DMS53 (cell line): ENCODE measurements around the gene INO80E.
"Not testable (repeated sequence)": the region's sequence is repeated elsewhere in the genome, so short reads cannot be mapped to it uniquely, and the experiment has no call there.

Experiments
- DNase-seq: peaks from one replicate; lab custom pipeline; 2025; lab: John Stamatoyannopoulos, UW

The INO80E gene

DNA sequence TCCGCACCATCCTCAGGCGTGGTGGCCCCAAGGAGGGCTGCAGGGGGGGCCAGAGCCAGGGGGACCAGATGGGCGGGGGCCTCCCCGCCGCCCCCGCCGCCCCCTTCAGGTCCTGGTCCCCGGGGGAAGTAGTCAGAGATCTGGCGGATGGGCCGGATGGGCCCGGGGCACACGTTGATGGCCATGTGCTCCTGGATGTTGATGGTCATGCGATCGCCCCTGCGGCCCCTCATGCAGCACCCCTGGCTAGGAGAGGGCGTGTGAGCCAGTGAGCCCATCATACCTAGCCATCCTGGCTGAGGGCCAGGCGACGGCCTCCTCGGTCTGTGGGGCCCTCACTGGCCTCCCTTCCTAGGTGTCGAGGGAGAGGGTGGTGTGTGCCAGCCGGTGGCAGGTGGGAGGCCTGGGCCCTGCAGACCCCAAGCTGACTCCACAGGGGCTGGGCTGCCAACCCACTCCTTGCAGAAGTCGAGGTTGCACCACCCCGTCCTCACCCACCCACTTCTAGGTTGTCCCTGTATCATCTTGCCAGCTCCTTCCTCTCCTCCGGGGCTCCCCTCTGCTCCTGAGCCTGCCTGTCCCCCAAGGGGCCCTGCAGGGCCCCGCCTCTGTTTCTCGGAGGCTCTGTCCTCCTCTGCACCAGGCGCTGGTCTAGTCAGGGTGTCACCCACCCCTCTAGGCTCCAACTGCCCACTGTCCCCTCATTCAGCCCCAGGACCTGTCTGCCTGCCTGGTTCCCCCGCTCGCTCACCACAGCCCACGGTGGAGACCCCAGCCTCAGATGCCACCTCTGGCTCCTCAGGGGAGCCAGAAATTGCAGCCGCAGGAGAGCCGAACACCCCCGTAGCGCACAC, 14.2 kb downstream of the INO80E start:
- DNase-seq: peak; percentile 26

DNA sequence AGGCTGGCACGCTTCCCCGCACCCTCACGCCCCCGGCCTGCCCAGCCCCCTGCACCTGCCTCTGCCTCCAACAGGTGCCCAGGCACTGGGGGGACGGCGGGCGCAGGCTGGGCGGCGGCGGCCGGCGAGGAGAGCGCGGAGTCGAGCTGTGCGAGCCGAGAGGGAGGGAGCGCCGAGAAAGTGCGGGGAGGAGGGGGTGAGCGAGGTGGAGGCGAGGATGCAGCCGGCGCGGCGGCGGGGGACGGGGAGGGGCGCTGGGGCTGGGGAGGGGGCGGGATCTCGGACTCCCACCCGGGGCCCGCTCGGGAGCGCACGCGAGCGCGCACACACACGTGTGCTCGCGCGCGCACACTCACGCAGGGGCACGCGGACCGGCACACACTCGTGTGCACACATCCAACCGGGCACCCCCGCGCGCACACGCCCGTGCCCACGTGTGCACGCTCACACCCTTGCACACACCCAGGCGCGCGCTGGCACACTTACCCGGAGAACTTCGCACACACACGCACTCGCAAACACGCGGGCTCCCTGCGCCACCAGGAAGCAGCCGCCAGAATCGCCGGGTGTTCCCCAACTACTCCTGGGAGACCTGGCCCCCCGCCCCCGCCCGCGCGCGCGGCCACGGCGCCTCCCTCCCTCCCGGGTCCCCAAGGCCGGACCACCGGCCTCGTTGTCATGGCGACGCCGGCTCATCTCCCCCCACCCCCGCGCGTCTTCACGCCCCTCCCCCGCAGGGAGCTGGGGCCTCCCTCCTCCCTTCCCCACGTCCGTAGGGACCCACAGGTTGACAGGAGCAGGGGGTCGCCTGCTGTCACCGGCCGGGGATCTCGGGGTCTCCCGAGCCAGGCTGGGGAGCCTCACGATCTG, 15.0 kb downstream of the INO80E start, which contains the start of gene DOC2A:
DOC2A (minus strand) TSS at position 184 of the 870 bp plus-strand sequence. CDS start 805 bp downstream, outside the sequence.
- DNase-seq: peak; percentile 59

DNA sequence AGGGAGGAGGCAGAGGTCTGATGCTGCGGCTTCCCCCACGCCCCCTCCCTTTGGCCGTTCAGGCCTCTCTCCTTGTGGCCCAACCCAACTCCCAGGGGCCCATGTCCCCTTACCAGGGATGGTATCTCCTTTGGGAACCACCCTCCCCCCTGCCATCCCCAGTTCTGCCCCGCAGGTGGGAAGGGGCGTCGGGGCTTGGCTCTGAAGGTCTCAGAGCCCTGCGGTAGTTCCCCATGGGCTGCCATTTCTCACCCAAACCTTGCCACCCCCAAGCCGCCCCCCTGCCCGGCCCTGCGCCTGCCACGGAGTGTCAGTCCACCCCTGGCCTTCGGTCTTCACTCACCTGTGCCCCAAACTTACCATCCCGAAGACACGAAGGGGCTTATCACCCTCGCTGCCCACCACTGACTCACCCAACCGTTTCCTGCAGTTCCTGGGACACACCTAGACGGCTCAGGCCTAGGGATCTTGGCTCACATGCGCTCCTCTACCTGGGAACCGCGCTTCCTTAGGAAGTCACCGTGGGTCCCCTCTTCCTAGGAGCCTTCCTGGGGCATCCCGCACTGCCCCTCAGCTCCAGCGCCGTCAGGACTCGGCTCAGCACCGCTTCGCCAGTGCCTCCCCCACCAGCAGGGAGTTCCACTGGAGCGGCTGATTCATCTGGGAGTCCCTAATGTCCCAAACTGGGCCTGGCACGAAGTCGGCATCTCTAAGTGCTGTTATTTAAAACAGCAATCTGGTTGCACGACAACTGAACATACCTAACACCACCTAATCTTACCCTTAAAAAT, 15.9 kb downstream of the INO80E start:
- DNase-seq: no peak

GRCh38 chr16:30012598-30012997, 16.6 kb downstream of the INO80E start:
- not testable (repeated sequence) for DNase-seq

GRCh38 chr16:30015450-30015849, 19.4 kb downstream of the INO80E start:
- not testable (repeated sequence) for DNase-seq

DNA sequence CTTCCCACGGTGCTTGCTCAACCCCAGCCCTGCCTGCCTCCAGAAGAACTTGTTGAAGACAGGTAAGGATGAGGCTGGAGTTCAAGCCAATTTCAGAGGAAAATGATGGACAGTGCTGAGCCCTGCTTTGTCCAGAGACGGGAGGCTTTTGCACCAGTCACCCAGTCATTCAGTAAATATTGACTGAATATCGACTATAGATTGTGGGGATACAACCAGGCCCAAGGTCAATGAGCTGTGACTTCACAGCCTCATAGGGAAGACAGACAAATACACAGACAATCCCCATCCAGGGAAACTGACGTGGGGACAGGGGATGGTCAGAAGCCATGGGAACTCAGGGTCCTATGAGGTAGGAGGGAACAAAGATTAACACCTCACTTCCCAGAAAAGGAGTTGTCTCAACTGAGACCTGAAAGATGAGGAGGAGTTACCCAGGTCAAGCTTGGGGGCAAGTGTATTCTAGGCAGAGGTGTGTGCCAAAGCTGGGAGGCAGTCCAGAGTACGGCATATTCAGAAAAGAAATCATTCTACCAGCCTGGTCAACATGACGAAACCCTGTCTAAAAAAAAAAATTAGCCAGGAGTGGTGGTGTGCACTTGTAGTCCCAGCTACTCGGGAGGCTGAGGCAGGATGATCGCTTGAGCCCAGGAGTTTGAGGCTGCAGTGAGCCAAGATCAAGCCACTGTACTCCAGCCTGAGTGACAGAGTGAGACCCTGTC, 20.7 kb downstream of the INO80E start:
- no peak for DNase-seq

- DNase-seq: no peak
These were observed 21.2 kb downstream of the INO80E start for GRCh38 chr16:30017277-30017656.

GRCh38 chr16:30017937-30018336, 21.9 kb downstream of the INO80E start:
- not testable (repeated sequence) for DNase-seq

GRCh38 chr16:30018731-30019158, 22.7 kb downstream of the INO80E start:
- DNase-seq: peak; percentile 64

DNA sequence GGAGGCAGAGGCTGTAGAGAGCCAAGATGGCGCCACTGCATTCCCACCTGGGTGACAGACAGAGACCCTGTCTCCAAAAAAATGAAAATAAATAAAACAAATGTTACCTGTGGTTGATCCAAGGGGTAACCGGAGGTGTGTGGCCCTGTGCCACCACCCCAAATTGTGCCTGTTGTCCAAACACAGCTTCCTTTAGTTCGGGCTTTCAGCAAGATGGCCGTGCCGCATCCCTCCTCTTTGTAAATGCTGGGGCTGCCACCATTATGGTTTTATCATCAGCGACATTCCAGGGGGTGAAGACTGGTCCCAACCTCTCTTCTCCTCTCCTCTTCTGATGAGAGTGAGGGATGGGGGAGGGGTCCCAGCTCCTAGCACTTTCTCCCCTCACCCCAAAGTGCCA, 26.8 kb downstream of the INO80E start, which contains the start of gene C16orf92:
C16orf92 (plus strand) TSS at position 312 of the 400 bp plus-strand sequence. CDS start 143 bp downstream, outside the sequence.
- no peak for DNase-seq

GRCh38 chr16:30023586-30023985, 27.5 kb downstream of the INO80E start:
- DNase-seq: no peak

- DNase-seq: no peak
These were observed 28.4 kb downstream of the INO80E start for GRCh38 chr16:30024451-30024850.

- no peak for DNase-seq
These were observed 29.1 kb downstream of the INO80E start for GRCh38 chr16:30025156-30025555.

DNA sequence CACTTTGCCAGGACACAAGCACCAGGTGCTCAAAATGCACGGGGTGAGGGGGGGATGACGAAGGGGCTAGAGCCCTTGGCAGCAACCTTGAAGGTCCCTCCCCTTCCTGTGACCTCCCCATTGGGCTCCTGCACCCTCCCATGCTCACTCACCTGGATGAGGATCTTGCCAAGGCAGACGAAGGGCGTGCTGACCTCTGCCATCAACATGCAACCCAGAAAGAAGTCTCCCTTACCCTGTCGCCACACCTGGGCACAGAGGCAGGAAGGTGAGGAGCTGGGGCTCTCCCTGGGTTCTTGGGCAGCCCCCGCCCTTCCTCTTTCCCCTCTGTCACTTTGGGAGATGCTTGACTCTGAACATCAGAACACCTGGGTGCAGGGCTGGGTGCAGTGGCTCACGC, 29.5 kb downstream of the INO80E start:
- no peak for DNase-seq

DNA sequence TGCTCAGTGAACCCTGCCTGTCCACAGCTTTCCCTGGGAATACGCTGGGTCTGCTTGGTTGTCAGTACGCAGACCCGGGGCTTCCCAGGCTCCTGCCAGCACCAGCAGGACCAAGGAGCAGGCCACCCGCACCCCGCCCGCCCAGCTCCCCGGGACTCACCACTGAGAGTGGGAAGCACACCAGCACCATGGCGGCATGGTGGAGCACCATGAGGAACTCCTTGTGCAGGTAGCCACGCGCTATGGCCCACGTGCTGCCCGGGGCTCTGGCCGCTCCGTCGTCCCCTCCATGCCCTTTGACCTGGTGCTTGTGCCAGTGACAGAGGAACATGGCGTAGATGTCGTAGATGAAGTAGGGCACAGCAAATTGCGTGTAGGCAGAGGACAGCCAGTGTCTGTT, 30.4 kb downstream of the INO80E start:
- no peak for DNase-seq

DNA sequence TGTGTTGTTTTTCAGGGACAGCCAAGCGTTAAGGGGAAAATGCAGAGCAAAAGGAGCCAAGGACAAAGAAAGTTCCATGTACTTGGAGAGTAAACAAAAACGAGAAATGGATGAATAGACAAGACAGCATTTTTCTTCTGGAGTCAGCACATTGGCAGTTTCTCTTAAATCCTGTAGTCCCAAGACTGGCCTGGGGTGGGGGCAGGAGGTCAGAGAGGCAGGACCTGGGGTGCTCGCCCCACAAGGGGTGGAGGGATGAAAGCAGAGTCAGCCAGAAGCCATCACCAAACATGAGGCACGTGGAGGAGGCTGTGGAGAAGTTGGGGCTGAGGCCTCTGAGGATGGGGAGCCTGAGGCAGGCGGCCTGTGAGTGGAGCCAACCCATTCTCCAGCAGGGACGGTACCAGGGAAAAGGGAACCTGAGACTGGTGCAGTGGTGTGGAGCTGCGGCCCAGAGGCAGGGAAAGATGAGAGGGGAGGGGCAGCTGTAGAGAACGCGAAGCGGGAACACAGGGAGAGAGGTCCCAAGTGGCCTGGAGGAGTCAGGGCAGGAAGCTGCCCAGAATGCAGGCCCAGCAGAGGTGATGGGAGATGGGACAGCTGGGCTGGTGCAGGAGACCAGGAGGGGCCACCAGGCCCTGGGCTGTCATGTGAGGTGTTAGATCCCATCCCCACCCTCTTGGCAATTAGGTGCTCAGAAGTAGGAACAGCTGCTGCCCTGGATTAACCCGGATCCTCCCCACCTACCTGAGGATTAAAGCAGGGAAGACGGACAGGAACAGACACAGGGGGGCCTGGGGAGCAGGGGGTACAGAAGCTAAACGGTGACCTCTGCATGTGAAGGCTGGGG, 31.8 kb downstream of the INO80E start:
- DNase-seq: peak; percentile 15

DNA sequence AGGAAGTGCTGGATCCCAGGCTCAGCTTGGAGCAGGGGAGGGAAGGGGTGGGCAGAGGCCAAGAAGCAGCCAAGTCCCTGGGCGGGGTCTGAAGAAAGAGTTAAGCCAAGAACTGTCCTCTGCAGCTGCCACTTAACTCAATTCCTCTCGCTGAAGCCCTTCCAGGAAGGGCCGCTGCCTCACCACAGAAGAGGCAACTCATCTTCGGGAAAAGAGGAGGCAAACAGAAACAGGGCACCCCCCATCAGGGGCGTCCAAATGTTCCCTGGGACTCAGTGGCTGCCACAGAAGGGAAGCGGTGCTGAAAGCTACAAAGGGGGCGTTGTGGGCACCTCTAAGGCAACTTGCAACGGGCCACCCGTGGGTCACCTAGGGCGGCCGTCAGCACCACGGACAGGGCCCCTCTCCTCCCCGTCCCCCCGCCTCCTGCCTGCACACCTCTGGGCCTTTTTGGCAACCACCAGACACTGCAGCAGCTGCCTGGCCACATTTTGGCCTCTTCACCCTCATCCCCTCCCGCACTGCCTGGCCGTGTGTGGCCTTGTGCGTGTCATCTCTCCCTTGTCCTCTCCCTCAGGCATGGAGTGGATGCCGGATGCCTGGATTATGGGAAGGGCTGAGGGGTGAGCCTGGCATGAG, 32.5 kb downstream of the INO80E start:
- peak; percentile 17 for DNase-seq

GRCh38 chr16:30030011-30030685, 34.1 kb downstream of the INO80E start:
- DNase-seq: no peak

DNA sequence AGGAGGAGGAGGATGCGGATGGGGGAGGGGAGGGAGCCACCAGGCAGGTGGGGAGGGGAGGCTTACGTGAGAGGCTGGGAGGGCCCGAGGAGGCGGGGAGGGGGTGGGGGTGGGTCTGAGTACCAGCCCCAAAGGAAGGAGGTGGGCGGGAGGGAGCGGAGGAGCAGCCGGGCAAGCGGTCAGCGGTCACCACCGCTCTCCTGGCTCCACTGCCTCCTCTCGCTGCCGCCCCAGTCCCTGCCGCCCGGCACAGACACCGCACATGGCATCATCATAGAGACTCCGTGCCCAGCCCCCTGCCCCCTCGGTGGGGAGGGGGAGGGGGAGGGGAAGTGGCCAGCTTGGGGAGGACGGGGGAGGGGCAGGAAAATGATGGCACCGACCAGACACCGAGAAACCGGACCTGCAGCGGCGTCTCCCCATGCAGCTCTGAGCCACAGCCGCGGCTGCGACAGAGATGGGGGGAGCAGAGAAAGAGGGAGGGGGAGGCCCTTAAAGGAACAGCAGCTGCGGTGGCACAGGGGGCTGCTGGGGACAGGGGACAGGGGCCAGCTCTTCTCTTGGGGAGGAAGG, 34.9 kb downstream of the INO80E start, which contains the start of gene TLCD3B:
TLCD3B (minus strand) TSS at position 431 of the 573 bp plus-strand sequence. CDS start 744 bp downstream, outside the sequence.
- peak; percentile 29 for DNase-seq
